ENCODE results near the gene BTBD17. TPM values are rescaled to one million over a fixed set of nuclear protein-coding genes. Genes with fewer than 3 reads are reported as not detected.

Gene BTBD17
- total RNA-seq, 2 donors from 2014 or later = not detected

- Mint-ChIP-seq H3K36me3 (ENCODE audit: low read depth) (no peaks in the 10 kb centered on the region), H3K4me1 (peaks cover 5% of the 10 kb centered on the region), H3K27ac (no peak overlapping the region), H3K9me3 (no peaks in the 10 kb centered on the region), H3K27me3 (peaks cover 40% of the 10 kb centered on the region), H3K4me3 (no peak overlapping the region)
- ATAC-seq (replicated peaks) = no peak
Measured at GRCh38 chr17:74356646-74357465, 4.8 kb downstream of the BTBD17 start.

GRCh38 chr17:74355065-74355464 is 6.6 kb downstream of the BTBD17 start:
- Mint-ChIP-seq H3K4me3 (no peak overlapping the region), H3K9me3 (no peaks in the 10 kb centered on the region), H3K4me1 (peaks cover 5% of the 10 kb centered on the region), H3K27ac (no peak overlapping the region), H3K27me3 (peaks cover 40% of the 10 kb centered on the region), H3K36me3 (ENCODE audit: low read depth) (no peaks in the 10 kb centered on the region)
- no peak for ATAC-seq (replicated peaks)

GRCh38 chr17:74354561-74354960 is 7.1 kb downstream of the BTBD17 start:
- Mint-ChIP-seq H3K4me3 (no peak overlapping the region), H3K27ac (no peak overlapping the region), H3K36me3 (ENCODE audit: low read depth) (no peaks in the 10 kb centered on the region), H3K4me1 (peaks cover 5% of the 10 kb centered on the region), H3K9me3 (no peaks in the 10 kb centered on the region), H3K27me3 (peaks cover 40% of the 10 kb centered on the region)
- peak; percentile 13 for ATAC-seq (replicated peaks)

- H3K27ac Mint-ChIP-seq = no peak overlapping the region
- peak; percentile 80 for ATAC-seq (replicated peaks)
- peaks cover 40% of the 10 kb centered on the region for H3K27me3 Mint-ChIP-seq
- H3K4me1 Mint-ChIP-seq = peaks cover 5% of the 10 kb centered on the region
- H3K36me3 Mint-ChIP-seq (ENCODE audit: low read depth) = no peaks in the 10 kb centered on the region
- no peak overlapping the region for H3K4me3 Mint-ChIP-seq
- H3K9me3 Mint-ChIP-seq = no peaks in the 10 kb centered on the region
Measured at GRCh38 chr17:74354123-74354522, 7.5 kb downstream of the BTBD17 start.

- peaks cover 39% of the 10 kb centered on the region for H3K27me3 Mint-ChIP-seq
- H3K36me3 Mint-ChIP-seq (ENCODE audit: low read depth) = no peaks in the 10 kb centered on the region
- H3K9me3 Mint-ChIP-seq = no peaks in the 10 kb centered on the region
- no peak for ATAC-seq (replicated peaks)
- H3K4me1 Mint-ChIP-seq = peaks cover 5% of the 10 kb centered on the region
- H3K27ac Mint-ChIP-seq = no peak overlapping the region
- no peak overlapping the region for H3K4me3 Mint-ChIP-seq
Measured at GRCh38 chr17:74353446-74354060, 8.1 kb downstream of the BTBD17 start.

DNA sequence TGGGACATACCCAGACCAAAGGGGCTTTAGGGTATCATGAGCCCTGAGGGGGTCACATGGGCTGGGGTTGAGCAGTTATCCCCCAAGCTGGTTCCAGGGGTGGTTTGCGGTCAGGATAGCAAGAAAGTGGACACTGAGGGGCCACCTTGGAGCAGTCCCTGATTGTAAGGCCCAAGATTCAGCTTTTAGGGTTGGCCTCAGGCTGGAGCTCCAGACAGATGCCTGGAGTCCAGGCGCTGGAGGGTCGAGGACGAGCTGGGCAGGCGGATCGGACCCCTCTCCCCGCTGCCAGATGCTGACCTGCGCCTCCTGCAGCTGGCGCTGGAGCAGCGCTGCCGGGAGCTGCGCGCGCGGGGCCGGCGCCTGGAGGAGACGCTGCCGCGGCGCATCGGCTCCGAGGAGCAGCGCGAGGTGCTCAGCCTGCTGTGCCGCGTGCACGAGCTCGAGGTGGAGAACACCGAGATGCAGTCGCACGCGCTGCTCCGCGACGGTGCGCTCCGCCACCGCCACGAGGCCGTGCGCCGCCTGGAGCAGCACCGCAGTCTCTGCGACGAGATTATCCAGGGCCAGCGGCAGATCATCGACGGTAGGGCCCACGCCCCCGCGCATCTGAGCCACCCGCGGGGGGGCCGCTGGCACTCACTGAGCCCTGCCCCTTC is 10.0 kb downstream of the BTBD17 start:
- Mint-ChIP-seq H3K27me3 (peaks cover 40% of the 10 kb centered on the region), H3K27ac (no peak overlapping the region)

GRCh38 chr17:74350486-74350885 is 11.2 kb downstream of the BTBD17 start:
- Mint-ChIP-seq H3K9me3 (no peaks in the 10 kb centered on the region), H3K4me3 (no peak overlapping the region), H3K36me3 (ENCODE audit: low read depth) (no peaks in the 10 kb centered on the region), H3K4me1 (peaks cover 5% of the 10 kb centered on the region), H3K27ac (no peak overlapping the region), H3K27me3 (peaks cover 36% of the 10 kb centered on the region)
- ATAC-seq (replicated peaks) = no peak

More for the DNA sequence above, 10.0 kb downstream of the BTBD17 start:
- no peaks in the 10 kb centered on the region for H3K9me3 Mint-ChIP-seq
- peaks cover 5% of the 10 kb centered on the region for H3K4me1 Mint-ChIP-seq
- H3K36me3 Mint-ChIP-seq (ENCODE audit: low read depth) = no peaks in the 10 kb centered on the region
- ATAC-seq (replicated peaks) = no peak
- no peak overlapping the region for H3K4me3 Mint-ChIP-seq

GRCh38 chr17:74349120-74349519 is 12.5 kb downstream of the BTBD17 start:
- H3K27me3 Mint-ChIP-seq = peaks cover 30% of the 10 kb centered on the region
- no peak overlapping the region for H3K27ac Mint-ChIP-seq
- H3K4me3 Mint-ChIP-seq = no peak overlapping the region
- H3K9me3 Mint-ChIP-seq = no peaks in the 10 kb centered on the region
- no peaks in the 10 kb centered on the region for H3K36me3 Mint-ChIP-seq (ENCODE audit: low read depth)
- H3K4me1 Mint-ChIP-seq = peaks cover 3% of the 10 kb centered on the region
- ATAC-seq (replicated peaks) = no peak

DNA sequence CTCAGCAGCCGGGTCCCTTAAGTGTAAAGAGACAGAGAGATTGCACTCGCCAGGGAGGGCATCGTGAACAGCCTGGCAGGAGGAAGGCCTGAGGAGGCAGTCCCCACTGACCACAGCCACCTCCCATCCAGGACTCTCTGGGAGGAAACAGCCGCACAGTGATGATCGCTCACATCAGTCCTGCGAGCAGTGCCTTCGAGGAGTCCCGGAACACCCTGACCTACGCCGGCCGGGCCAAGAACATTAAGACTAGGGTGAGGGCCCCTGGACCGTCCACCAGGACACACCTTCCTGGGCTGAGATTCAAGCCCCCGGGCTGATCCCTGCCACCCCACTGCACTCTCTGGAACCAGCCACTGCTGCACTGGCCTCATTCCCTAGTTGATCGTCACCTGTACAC is 14.0 kb downstream of the BTBD17 start:
- no peaks in the 10 kb centered on the region for H3K36me3 Mint-ChIP-seq (ENCODE audit: low read depth)
- no peak overlapping the region for H3K27ac Mint-ChIP-seq
- no peaks in the 10 kb centered on the region for H3K4me1 Mint-ChIP-seq
- peaks cover 16% of the 10 kb centered on the region for H3K27me3 Mint-ChIP-seq
- ATAC-seq (replicated peaks) = no peak
- no peaks in the 10 kb centered on the region for H3K9me3 Mint-ChIP-seq
- H3K4me3 Mint-ChIP-seq = no peak overlapping the region

DNA sequence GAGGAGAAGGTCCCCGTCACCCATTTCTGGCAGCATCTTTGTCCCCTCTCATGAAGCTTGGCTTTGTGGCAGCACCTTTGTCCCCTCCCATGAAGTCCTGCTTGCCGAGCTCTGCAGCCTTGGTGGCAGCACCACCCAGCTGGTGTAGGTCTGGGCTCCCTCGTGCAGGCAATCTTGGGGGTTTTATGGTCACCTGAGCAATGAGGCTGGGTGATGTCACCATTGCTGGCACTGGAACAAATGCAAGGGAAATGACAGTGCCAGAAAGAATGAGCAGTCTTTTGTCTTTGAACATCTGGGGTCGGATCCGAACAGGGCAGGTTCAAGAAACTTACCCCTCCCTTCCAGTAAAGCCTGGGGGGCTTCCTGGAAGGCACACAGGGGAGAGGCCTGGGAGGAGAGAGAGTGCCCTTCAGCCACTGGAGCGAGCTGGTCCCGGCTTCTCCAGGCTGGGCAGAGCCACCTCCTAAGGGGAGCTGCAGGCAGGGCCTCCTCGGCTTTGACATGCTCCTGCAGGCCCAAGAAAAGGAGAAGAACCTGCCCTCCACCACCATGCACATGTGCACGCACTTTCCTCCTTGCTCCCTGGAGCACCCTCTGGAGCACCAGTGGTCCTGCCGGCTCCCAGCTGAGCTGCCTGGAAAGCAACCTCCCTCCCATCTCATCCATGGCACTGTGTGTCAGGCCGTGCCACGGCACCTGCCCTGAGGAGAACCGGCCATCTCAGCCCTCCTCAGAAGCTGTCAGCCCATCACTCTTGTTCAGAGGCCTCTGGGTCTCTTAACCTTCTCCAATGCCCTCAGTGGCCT is 16.0 kb downstream of the BTBD17 start:
- Mint-ChIP-seq H3K27ac (no peak overlapping the region), H3K4me3 (no peak overlapping the region), H3K9me3 (no peaks in the 10 kb centered on the region), H3K36me3 (ENCODE audit: low read depth) (no peaks in the 10 kb centered on the region), H3K27me3 (peaks cover 12% of the 10 kb centered on the region), H3K4me1 (no peaks in the 10 kb centered on the region)
- no peak for ATAC-seq (replicated peaks)

GRCh38 chr17:74344658-74345057 is 17.0 kb downstream of the BTBD17 start:
- H3K27ac Mint-ChIP-seq = no peak overlapping the region
- H3K9me3 Mint-ChIP-seq = no peaks in the 10 kb centered on the region
- H3K27me3 Mint-ChIP-seq = peaks cover 11% of the 10 kb centered on the region
- H3K4me3 Mint-ChIP-seq = no peak overlapping the region
- no peaks in the 10 kb centered on the region for H3K4me1 Mint-ChIP-seq
- no peak for ATAC-seq (replicated peaks)
- no peaks in the 10 kb centered on the region for H3K36me3 Mint-ChIP-seq (ENCODE audit: low read depth)

DNA sequence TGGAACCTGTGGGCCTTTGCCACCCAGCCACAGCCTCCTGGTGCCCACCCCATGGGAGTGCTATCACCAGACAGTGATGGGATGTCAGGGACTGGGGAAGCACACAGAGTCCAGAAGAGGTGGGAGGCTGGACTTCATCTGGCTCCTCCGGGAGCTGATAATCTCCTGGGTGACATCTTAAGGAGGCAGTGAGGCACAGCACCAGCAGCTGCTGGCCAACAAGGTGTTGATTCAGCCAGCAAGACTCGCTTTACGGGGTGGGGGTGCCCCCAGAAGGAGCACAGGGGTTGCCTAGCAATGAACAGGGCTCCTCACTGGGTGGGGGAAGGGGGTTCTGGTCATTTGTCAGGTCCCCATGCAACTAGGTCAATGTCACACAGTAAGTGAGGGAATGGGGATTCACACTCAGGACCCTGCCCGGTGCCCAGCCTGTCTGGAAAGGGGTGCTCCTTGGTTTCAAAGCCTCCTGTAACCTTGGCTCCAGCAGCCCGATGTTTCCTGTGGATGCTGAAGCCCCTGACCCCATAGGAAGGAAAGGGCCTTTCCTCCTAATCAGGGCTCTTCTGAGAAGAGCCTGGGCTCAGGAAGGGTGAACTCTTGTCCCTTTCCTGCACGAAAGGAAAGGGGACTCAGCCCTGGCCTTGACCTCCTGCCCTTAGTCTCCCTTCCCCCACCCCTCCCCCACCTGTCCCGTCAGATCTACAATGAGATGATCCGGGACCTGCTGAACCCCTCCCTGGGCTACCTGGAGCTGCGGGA is 18.0 kb downstream of the BTBD17 start:
- ATAC-seq (replicated peaks) = no peak
- Mint-ChIP-seq H3K36me3 (ENCODE audit: low read depth) (no peaks in the 10 kb centered on the region), H3K9me3 (no peaks in the 10 kb centered on the region), H3K4me1 (no peaks in the 10 kb centered on the region), H3K27me3 (peaks cover 8% of the 10 kb centered on the region), H3K4me3 (no peak overlapping the region), H3K27ac (no peak overlapping the region)

DNA sequence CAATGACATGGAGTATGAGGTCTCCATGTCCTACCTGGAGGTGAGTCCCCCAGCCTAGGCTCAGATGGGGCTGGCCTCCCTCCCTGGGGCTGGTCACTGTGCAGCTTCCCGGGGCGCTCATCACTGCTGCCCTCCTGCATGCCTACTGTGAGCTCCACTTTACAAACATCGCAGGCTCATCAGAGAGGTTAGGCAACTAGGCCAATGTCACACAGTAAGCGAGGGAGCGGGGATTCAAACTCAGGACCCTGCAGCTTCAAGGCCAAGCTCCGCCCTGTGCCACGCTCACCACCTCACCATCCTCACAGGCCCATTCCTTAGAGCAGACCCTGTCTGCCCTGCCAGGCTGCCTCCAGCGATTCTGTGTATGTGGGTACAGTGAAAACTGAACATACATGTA is 18.5 kb downstream of the BTBD17 start:
- H3K4me3 Mint-ChIP-seq = no peak overlapping the region
- ATAC-seq (replicated peaks) = no peak
- H3K36me3 Mint-ChIP-seq (ENCODE audit: low read depth) = no peaks in the 10 kb centered on the region
- no peaks in the 10 kb centered on the region for H3K4me1 Mint-ChIP-seq
- no peaks in the 10 kb centered on the region for H3K9me3 Mint-ChIP-seq
- no peak overlapping the region for H3K27ac Mint-ChIP-seq
- H3K27me3 Mint-ChIP-seq = peaks cover 3% of the 10 kb centered on the region

DNA sequence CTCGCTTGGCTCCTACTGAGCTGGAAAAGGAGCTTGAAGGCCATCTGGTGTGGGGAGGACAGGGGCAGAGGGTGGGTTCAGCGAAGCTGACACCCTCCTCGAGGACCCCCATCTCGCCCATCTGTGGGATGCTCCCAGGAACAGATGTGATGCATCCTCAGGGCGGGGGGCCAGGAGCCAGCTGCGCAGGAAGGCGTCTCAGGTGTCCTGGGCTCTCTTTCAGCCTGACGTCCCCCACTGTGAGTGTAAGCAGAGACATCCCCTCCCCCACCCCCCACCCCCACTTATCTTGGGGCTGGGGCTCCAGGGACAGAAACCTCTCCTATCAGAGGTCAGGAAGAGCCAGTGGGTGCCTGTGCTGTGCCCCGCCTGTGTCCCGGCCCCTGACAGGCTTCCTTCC is 19.4 kb downstream of the BTBD17 start:
- Mint-ChIP-seq H3K9me3 (no peaks in the 10 kb centered on the region), H3K27me3 (no peaks in the 10 kb centered on the region), H3K27ac (no peak overlapping the region), H3K36me3 (ENCODE audit: low read depth) (no peaks in the 10 kb centered on the region), H3K4me3 (no peak overlapping the region), H3K4me1 (no peaks in the 10 kb centered on the region)
- ATAC-seq (replicated peaks) = no peak

Measured in activated T-helper 17 cell treated with anti-CD3 and anti-CD28 coated beads, Interleukin-2, amount 50 U/mL, for 72 hours (primary cell).